H1 (cell line): Measurements from ENCODE around the gene RTKN2. TPM values are rescaled to one million over a fixed set of nuclear protein-coding genes. Genes with fewer than 3 reads are reported as not detected.

ENCODE experiments used
- CTCF ChIA-PET: fragments of 300-600 bp; sonication (Branson Sonifier 250); formaldehyde crosslinking; loops from one replicate; lab custom pipeline; 2021; ENCODE audit not compliant: partially characterized antibody; lab: Charles Lee
- POLR2A ChIA-PET: fragments of 300-600 bp; sonication (Branson Sonifier 250); formaldehyde crosslinking; loops from one replicate; lab custom pipeline; 2021; ENCODE audit warnings: inconsistent platforms; ENCODE audit not compliant: partially characterized antibody; lab: Charles Lee
- DNase-seq, 2 experiments: peaks; one replicate each; pipeline versions ENCODE4 v3.0.0 to v3.0.0-alpha.2; 2010 to 2022; ENCODE audit warnings: low spot score in 2 of 2, low read depth in 1 of 2, mixed read lengths in 1 of 2
- FAIRE-seq: peaks from 2 replicates; lab custom pipeline; 2011; peaks lifted over from hg19 to GRCh38; lab: Jason Lieb, UNC
- H2AFZ ChIP-seq: 2 replicates; pipeline ENCODE4 v1.8.1; 2012; ENCODE audit warnings: low read length, inconsistent platforms
- H2AK5ac ChIP-seq: 2 replicates; pipeline ENCODE4 v1.6.1; 2013; ENCODE audit warnings: low read depth, low read length
- H2BK120ac ChIP-seq: replicated peaks from 2 replicates; pipeline ENCODE3; 2013; ENCODE audit warnings: low read depth, low read length, inconsistent platforms
- H2BK12ac ChIP-seq: 2 replicates; pipeline ENCODE4 v1.6.1; 2013; ENCODE audit warnings: low read depth, low read length
- H2BK15ac ChIP-seq: 2 replicates; pipeline ENCODE4 v1.6.1; 2013; ENCODE audit warnings: low read length
- H2BK20ac ChIP-seq: 2 replicates; pipeline ENCODE4 v1.6.1; 2013; ENCODE audit warnings: low read length
- H2BK5ac ChIP-seq: 2 replicates; pipeline ENCODE4 v1.6.1; 2013; ENCODE audit warnings: low read depth, low read length
- H3K14ac ChIP-seq: 2 replicates; pipeline ENCODE4 v1.6.1; 2013; ENCODE audit warnings: inconsistent platforms; ENCODE audit not compliant: insufficient read length
- H3K18ac ChIP-seq: 2 replicates; pipeline ENCODE4 v1.6.1; 2013; ENCODE audit warnings: low read length; ENCODE audit errors: extremely low read depth
- H3K23ac ChIP-seq: 2 replicates; pipeline ENCODE4 v1.6.1; 2013; ENCODE audit warnings: inconsistent platforms; ENCODE audit not compliant: insufficient read length
- H3K23me2 ChIP-seq: 2 replicates; pipeline ENCODE4 v1.6.1; 2013; ENCODE audit warnings: low read depth, low read length
- H3K27ac ChIP-seq: 2 replicates; pipeline ENCODE4 v1.6.1; 2011; ENCODE audit warnings: low read depth, low read length, inconsistent platforms
- H3K27me3 ChIP-seq, 4 experiments: replicated peaks in 1 of 4; 1 replicate in 1 of 4; 2 replicates in 3 of 4; pipeline versions ENCODE4 v1.6.1 to v1.8.1; 2011 to 2013; ENCODE audit warnings: low read length in 3 of 4, mild to moderate bottlenecking in 3 of 4, inconsistent platforms in 2 of 4, mixed read lengths in 2 of 4, moderate library complexity in 1 of 4; ENCODE audit not compliant: control insufficient read depth in 3 of 4, insufficient read depth in 3 of 4; ENCODE audit errors: extremely low read depth in 1 of 4
- H3K36me3 ChIP-seq, 4 experiments: 2 replicates each; pipeline versions ENCODE4 v1.6.1 to v1.8.1; 2011 to 2013; ENCODE audit warnings: mild to moderate bottlenecking in 4 of 4, low read length in 3 of 4, moderate library complexity in 2 of 4, control low read depth in 1 of 4, inconsistent platforms in 1 of 4; ENCODE audit not compliant: insufficient read depth in 4 of 4, control insufficient read depth in 2 of 4
- H3K4ac ChIP-seq: replicated peaks from 2 replicates; pipeline ENCODE3; 2013; ENCODE audit warnings: low read length, low read depth, mixed read lengths, inconsistent platforms; ENCODE audit not compliant: insufficient read length
- H3K4me1 ChIP-seq, 4 experiments: replicated peaks in 1 of 4; 1 replicate in 1 of 4; 2 replicates in 3 of 4; pipeline versions ENCODE4 v1.6.1 to v1.8.1; 2011 to 2013; ENCODE audit warnings: low read length in 3 of 4, inconsistent platforms in 2 of 4, mixed read lengths in 1 of 4; ENCODE audit not compliant: insufficient read depth in 4 of 4, control insufficient read depth in 3 of 4
- H3K4me2 ChIP-seq, 2 experiments: 2 replicates each; pipeline versions ENCODE4 v1.6.1 to v1.8.1; 2011 to 2013; ENCODE audit warnings: low read depth in 2 of 2, low read length in 2 of 2, control low read depth in 1 of 2, inconsistent platforms in 1 of 2, mild to moderate bottlenecking in 1 of 2; ENCODE audit not compliant: insufficient read depth in 1 of 2
- H3K4me3 ChIP-seq, 4 experiments: fragments of 200-600, 300-600 bp in 1 of 4; sonication (generic), shearing (Covaris generic), sonication (Bioruptor Twin) in 1 of 4; 2 replicates each; pipeline versions ENCODE4 v1.5.1 to v1.8.1; 2011 to 2016; ENCODE audit warnings: low read length in 4 of 4, low read depth in 3 of 4, control low read depth in 2 of 4, inconsistent platforms in 2 of 4, mild to moderate bottlenecking in 2 of 4, mixed read lengths in 1 of 4, moderate library complexity in 1 of 4; ENCODE audit not compliant: insufficient read depth in 2 of 4; ENCODE audit errors: extremely low read depth in 1 of 4
- H3K56ac ChIP-seq: replicated peaks from 2 replicates; pipeline ENCODE3; 2013; ENCODE audit warnings: low read depth, mild to moderate bottlenecking, mixed read lengths, low read length, inconsistent platforms; ENCODE audit not compliant: insufficient read length
- H3K79me1 ChIP-seq: 2 replicates; pipeline ENCODE4 v1.6.1; 2013; ENCODE audit warnings: low read depth, low read length, control low read depth
- H3K79me2 ChIP-seq, 2 experiments: 2 replicates each; pipeline versions ENCODE4 v1.6.1 to v1.8.1; 2012 to 2013; ENCODE audit warnings: low read length in 2 of 2, mild to moderate bottlenecking in 2 of 2, inconsistent platforms in 1 of 2; ENCODE audit not compliant: insufficient read depth in 2 of 2, control insufficient read depth in 1 of 2
- H3K9ac ChIP-seq, 4 experiments: replicated peaks in 1 of 4; 1 replicate in 1 of 4; 2 replicates in 3 of 4; pipeline versions ENCODE4 v1.6.1 to v1.8.1; 2011 to 2013; ENCODE audit warnings: low read depth in 3 of 4, low read length in 3 of 4, control low read depth in 2 of 4, mild to moderate bottlenecking in 2 of 4, moderate library complexity in 2 of 4, inconsistent platforms in 1 of 4; ENCODE audit errors: extremely low read depth in 1 of 4
- H3K9me3 ChIP-seq, 2 experiments: 2 replicates each; pipeline versions ENCODE4 v1.6.1 to v1.8.1; 2012 to 2013; ENCODE audit warnings: mild to moderate bottlenecking in 2 of 2, moderate library complexity in 2 of 2, control low read depth in 1 of 2, inconsistent platforms in 1 of 2, low read depth in 1 of 2, low read length in 1 of 2, mixed read lengths in 1 of 2; ENCODE audit not compliant: insufficient read depth in 2 of 2
- H4K20me1 ChIP-seq, 2 experiments: replicated peaks in 1 of 2; 2 replicates each; pipeline versions ENCODE3 to v1.8.1; 2011 to 2013; ENCODE audit warnings: inconsistent platforms in 2 of 2, low read length in 2 of 2, mild to moderate bottlenecking in 1 of 2; ENCODE audit not compliant: insufficient read depth in 2 of 2, control insufficient read depth in 1 of 2
- H4K5ac ChIP-seq: 2 replicates; pipeline ENCODE4 v1.6.1; 2013; ENCODE audit warnings: low read length, low read depth, mixed read lengths, inconsistent platforms; ENCODE audit not compliant: insufficient read length
- H4K8ac ChIP-seq: 2 replicates; pipeline ENCODE4 v1.8.0; 2013; ENCODE audit warnings: mild to moderate bottlenecking, moderate library complexity, low read length, inconsistent platforms; ENCODE audit not compliant: insufficient read depth; ENCODE audit errors: extremely low read depth
- H4K91ac ChIP-seq: replicated peaks from 2 replicates; pipeline ENCODE3; 2013; ENCODE audit warnings: low read length, mixed read lengths, inconsistent platforms; ENCODE audit not compliant: insufficient read length
- EP300 ChIP-seq, 2 experiments: IDR thresholded peaks; 1 replicate in 1 of 2; 2 replicates in 1 of 2; pipeline ENCODE4 v1.6.1; 2011 to 2012; ENCODE audit warnings: low read depth in 2 of 2, low read length in 2 of 2, mild to moderate bottlenecking in 2 of 2, borderline replicate concordance in 1 of 2, inconsistent platforms in 1 of 2, moderate library complexity in 1 of 2
- RAD21 ChIP-seq, 2 experiments: IDR thresholded peaks in 1 of 2; conservative IDR thresholded peaks in 1 of 2; 2 replicates each; pipeline ENCODE4 v1.6.1; 2011; ENCODE audit warnings: low read depth in 2 of 2, low read length in 2 of 2, improper control_type of control experiment in 1 of 2, inconsistent platforms in 1 of 2, mild to moderate bottlenecking in 1 of 2, moderate library complexity in 1 of 2
- WGBS, 2 experiments: shearing (Covaris generic) in 1 of 2; methylation state at CpG; one replicate each; pipeline versions ENCODE4 v1.1.6 to v1.1.7; 2013 to 2015; ENCODE audit warnings: low lambda C conversion rate in 2 of 2, mixed read lengths in 2 of 2, inconsistent platforms in 1 of 2, low coverage in 1 of 2, missing lambda C conversion rate in 1 of 2; ENCODE audit not compliant: insufficient replicate concordance in 2 of 2, insufficient coverage in 1 of 2, insufficient read length in 1 of 2; ENCODE audit errors: extremely low coverage in 1 of 2, missing lambda C conversion rate in 1 of 2; 5-methylcytosine and 5-hydroxymethylcytosine counted together
- polyA plus RNA-seq, 7 experiments: library from polyadenylated mRNA; depleted of rRNA in 3 of 7; stranded (reverse) in 5 of 7; unstranded in 2 of 7; fragments of >200 nt in 5 of 7; fragments of 200-250 nt in 2 of 7; gene quantifications; 1 replicate in 5 of 7; 2 replicates in 1 of 7; 4 replicates in 1 of 7; pipeline versions ENCODE4 v1.2.1 to v1.2.3, GENCODE V29; 2011 to 2013; ENCODE audit warnings: missing spikeins in 2 of 7, mixed read lengths in 2 of 7
- total RNA-seq: library from RNA; stranded (reverse); fragmentation: NEBNext Ultra II Directional; extraction: Animal tissue kit (Norgen Biotek cat#: 25700); gene quantifications from 2 replicates; pipeline ENCODE4 v1.2.1, GENCODE V29; 2021

The RTKN2 gene
- total and polyA plus RNA-seq, 2 of the 8 experiments (the other 6 are each of a cell fraction or from before 2014, with no cell fraction given) = 5.1 to 24.6 TPM

- ChIA-PET POLR2A (no interaction called here), CTCF (interaction anchor here (0.8 kb wide), 1 partner anchor 155 kb away, joined by 4 read pairs; no protein-coding TSS in a partner anchor)
- H3K4me2 ChIP-seq = no peak overlapping the region
- H3K36me3 ChIP-seq = peaks cover 0 to 17% (median 5%) of the 10 kb centered on the region in 4 experiments; a peak in 6 of 8 replicates
- no peak overlapping the region for H2BK15ac ChIP-seq
- no peaks in the 10 kb centered on the region for H3K79me2 ChIP-seq
- no peak overlapping the region for H2AFZ ChIP-seq
- no peak overlapping the region for H2AK5ac ChIP-seq
- WGBS, 2 experiments = 78% methylated on average over 3 of the region's 3 CpGs; no CpG with 5 or more reads in 1 of the 2 experiments
- no peak overlapping the region for H3K27ac ChIP-seq
- no peaks in the 10 kb centered on the region for H3K79me1 ChIP-seq
- H2BK20ac ChIP-seq = no peak overlapping the region
- H3K18ac ChIP-seq = no peak overlapping the region
- no peak overlapping the region for H2BK5ac ChIP-seq
- no peak overlapping the region for H2BK120ac ChIP-seq
- FAIRE-seq = no peak
- H4K20me1 ChIP-seq = no peaks in the 10 kb centered on the region
- no peak overlapping the region for H3K23ac ChIP-seq
- H3K27me3 ChIP-seq = no peaks in the 10 kb centered on the region
- no peak overlapping the region for H3K4ac ChIP-seq
- H3K14ac ChIP-seq = no peak overlapping the region
- H3K4me3 ChIP-seq = no peak overlapping the region
- no peaks in the 10 kb centered on the region for H3K4me1 ChIP-seq
- H2BK12ac ChIP-seq = no peak overlapping the region
- no peak for DNase-seq
- peak overlapping the region in 1 of 4 experiments; percentile 8; a peak in 1 of 7 replicates for H3K9ac ChIP-seq
- no peak overlapping the region for H4K5ac ChIP-seq
- no peaks in the 10 kb centered on the region for H3K23me2 ChIP-seq
- no peak overlapping the region for H3K56ac ChIP-seq
- no peak overlapping the region for H4K8ac ChIP-seq
- TF ChIP-seq RAD21 (IDR thresholded peaks at IDR 0.05 in 1 of 2, conservative IDR thresholded peaks at IDR 0.05 in 1 of 2; ENCODE audit: low read depth in 2 of 2, low read length in 2 of 2) (0 out of 4 replicates have a peak, but pooled peaks of 1 of the 2 experiments have one; percentile 2), EP300 (IDR thresholded peaks at IDR 0.05; ENCODE audit: borderline replicate concordance in 1 of 2, low read depth in 2 of 2, low read length in 2 of 2) (no peak)
- H4K91ac ChIP-seq = no peak overlapping the region
- no peaks in the 10 kb centered on the region for H3K9me3 ChIP-seq
These were observed 75.2 kb downstream of the RTKN2 start for GRCh38 chr10:62193479-62193878.
